ENCODE measurements around the gene EXOSC7. TPM values are rescaled to one million over a fixed set of nuclear protein-coding genes. Genes with fewer than 3 reads are reported as not detected.

The EXOSC7 gene
- polyA plus RNA-seq, 1 donor from 2014 or later = 87.5 TPM

- H3K9ac ChIP-seq (ENCODE audit: low read length) = no peak overlapping the region
- H3K36me3 ChIP-seq (ENCODE audit: insufficient read depth, low read length) = no peaks in the 10 kb centered on the region
- H3K9me2 ChIP-seq (ENCODE audit: insufficient read depth, low read length) = no peaks in the 10 kb centered on the region
- no peaks in the 10 kb centered on the region for H3F3A ChIP-seq (ENCODE audit: insufficient read depth, low read length, poor library complexity, severe bottlenecking)
- H3K27ac ChIP-seq (ENCODE audit: low read length) = no peak overlapping the region
- H3K9me3 ChIP-seq (ENCODE audit: low read length) = no peaks in the 10 kb centered on the region
- TF ChIP-seq TAF1 (IDR thresholded peaks at IDR 0.05; ENCODE audit: low read depth) = no peak
- H3K79me2 ChIP-seq (replicated peaks; ENCODE audit: insufficient read depth, low read length) = peaks cover 19% of the 10 kb centered on the region
- no peak overlapping the region for H3K4me2 ChIP-seq (ENCODE audit: low read length)
- H4K20me1 ChIP-seq (ENCODE audit: insufficient read depth) = no peaks in the 10 kb centered on the region
- H3K4me3 ChIP-seq (ENCODE audit: low read length) = no peak overlapping the region
- no peak overlapping the region for H2AFZ ChIP-seq (ENCODE audit: low read depth, low read length)
- H3K27me3 ChIP-seq (ENCODE audit: insufficient read depth, low read depth, low read length) = no peaks in the 10 kb centered on the region
Observed at GRCh38 chr3:44961888-44962287, 14.2 kb upstream of the EXOSC7 start.

DNA sequence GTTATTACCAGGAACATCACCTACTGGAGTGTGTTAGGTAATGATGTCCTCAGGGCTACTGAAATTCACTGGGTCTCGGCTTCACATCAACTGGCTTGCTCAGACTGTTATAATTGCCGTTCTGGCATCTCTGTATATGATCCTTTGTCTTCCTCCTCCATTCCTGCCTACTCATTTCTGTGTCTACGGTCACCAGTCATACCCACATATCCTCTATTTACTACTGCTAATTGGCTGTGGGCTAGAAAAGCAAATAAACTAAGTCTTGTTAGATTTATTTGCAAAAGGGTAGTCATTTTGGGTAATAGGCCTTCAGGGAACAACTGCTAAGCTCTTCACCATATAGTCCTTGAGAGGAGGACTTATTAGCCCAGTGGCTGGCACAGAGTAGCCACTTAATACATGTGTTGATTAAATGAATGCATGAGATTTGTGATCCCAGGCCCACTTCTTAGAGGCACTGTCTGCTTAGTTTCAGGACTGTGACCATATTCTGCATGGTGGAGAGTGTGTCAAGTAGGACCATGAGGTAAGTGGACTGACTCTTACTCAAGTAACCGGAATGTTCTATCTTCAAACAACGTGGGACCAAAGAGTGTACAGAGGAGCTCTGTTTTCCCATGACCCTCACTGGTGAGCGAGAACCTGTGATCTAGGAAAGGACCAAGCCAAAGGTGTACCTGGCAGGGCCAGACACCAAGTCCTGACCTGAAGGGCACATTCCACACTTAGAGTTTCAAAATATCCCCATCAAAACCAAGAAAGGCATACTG, 13.2 kb upstream of the EXOSC7 start:
- H3K27me3 ChIP-seq (ENCODE audit: insufficient read depth, low read depth, low read length) = no peaks in the 10 kb centered on the region
- H3K9ac ChIP-seq (ENCODE audit: low read length) = no peak overlapping the region
- H3K4me3 ChIP-seq (ENCODE audit: low read length) = no peak overlapping the region
- no peak overlapping the region for H2AFZ ChIP-seq (ENCODE audit: low read depth, low read length)
- no peak overlapping the region for H3K27ac ChIP-seq (ENCODE audit: low read length)
- H3K4me2 ChIP-seq (ENCODE audit: low read length) = no peak overlapping the region
- H3K36me3 ChIP-seq (ENCODE audit: insufficient read depth, low read length) = no peaks in the 10 kb centered on the region
- TF ChIP-seq SMC3 (conservative IDR thresholded peaks at IDR 0.05; ENCODE audit: poor library complexity) (no peak), EP300 (conservative IDR thresholded peaks at IDR 0.05; ENCODE audit: poor library complexity, severe bottlenecking) (no peak), EZH2 (IDR thresholded peaks at IDR 0.05; ENCODE audit: borderline replicate concordance, insufficient read depth, low read length, poor library complexity, severe bottlenecking) (no peak), RAD21 (conservative IDR thresholded peaks at IDR 0.05) (no peak), CTCF (IDR thresholded peaks at IDR 0.05; ENCODE audit: poor library complexity, severe bottlenecking) (no peak), MXI1 (conservative IDR thresholded peaks at IDR 0.05; ENCODE audit: poor library complexity, severe bottlenecking) (no peak), TAF1 (IDR thresholded peaks at IDR 0.05; ENCODE audit: low read depth) (no peak), REST (IDR thresholded peaks at IDR 0.05; ENCODE audit: borderline replicate concordance) (no peak), POLR2AphosphoS5 (IDR thresholded peaks at IDR 0.05) (no peak)
- H3K9me2 ChIP-seq (ENCODE audit: insufficient read depth, low read length) = no peaks in the 10 kb centered on the region
- H3F3A ChIP-seq (ENCODE audit: insufficient read depth, low read length, poor library complexity, severe bottlenecking) = no peaks in the 10 kb centered on the region
- H4K20me1 ChIP-seq (ENCODE audit: insufficient read depth) = no peaks in the 10 kb centered on the region
- H3K9me3 ChIP-seq (ENCODE audit: low read length) = no peaks in the 10 kb centered on the region
- H3K79me2 ChIP-seq (replicated peaks; ENCODE audit: insufficient read depth, low read length) = peaks cover 19% of the 10 kb centered on the region
